ENCODE results near the gene TCTN2. TPM values are rescaled to one million over a fixed set of nuclear protein-coding genes. Genes with fewer than 3 reads are reported as not detected.

TCTN2 gene
- total and polyA plus RNA-seq, 9 of the 15 experiments (the other 6 are each of a cell fraction or from before 2014, with no cell fraction given): 0.58 to 5.5 (median 3.6) TPM

DNA sequence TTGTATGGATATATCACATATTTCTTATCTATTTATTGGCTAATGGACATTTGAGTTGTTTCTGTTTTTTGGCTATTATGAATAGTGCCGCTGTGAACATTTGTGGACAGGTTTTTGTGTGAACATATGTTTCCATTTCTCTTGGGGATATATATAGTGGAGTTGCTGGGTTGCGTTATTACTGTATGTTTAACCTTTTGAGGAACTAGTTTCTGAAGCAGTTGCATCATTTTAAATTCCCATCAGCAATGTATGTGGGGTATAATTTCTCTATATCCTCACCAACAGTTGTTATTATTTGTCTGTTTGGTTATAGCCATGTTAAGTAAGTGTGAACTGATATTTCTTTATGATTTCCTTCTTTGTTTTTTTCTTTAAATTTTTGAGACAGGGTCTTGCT is 10.7 kb downstream of the TCTN2 start (continued):
- TF ChIP-seq, protein P1, sequence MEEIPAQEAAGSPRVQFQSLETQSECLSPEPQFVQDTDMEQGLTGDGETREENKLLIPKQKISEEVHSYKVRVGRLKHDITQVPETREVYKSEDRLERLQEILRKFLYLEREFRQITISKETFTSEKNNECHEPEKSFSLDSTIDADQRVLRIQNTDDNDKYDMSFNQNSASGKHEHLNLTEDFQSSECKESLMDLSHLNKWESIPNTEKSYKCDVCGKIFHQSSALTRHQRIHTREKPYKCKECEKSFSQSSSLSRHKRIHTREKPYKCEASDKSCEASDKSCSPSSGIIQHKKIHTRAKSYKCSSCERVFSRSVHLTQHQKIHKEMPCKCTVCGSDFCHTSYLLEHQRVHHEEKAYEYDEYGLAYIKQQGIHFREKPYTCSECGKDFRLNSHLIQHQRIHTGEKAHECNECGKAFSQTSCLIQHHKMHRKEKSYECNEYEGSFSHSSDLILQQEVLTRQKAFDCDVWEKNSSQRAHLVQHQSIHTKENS (CRISPR knock-in tag; IDR thresholded peaks at IDR 0.05): no peak
- TF ChIP-seq, protein P2, sequence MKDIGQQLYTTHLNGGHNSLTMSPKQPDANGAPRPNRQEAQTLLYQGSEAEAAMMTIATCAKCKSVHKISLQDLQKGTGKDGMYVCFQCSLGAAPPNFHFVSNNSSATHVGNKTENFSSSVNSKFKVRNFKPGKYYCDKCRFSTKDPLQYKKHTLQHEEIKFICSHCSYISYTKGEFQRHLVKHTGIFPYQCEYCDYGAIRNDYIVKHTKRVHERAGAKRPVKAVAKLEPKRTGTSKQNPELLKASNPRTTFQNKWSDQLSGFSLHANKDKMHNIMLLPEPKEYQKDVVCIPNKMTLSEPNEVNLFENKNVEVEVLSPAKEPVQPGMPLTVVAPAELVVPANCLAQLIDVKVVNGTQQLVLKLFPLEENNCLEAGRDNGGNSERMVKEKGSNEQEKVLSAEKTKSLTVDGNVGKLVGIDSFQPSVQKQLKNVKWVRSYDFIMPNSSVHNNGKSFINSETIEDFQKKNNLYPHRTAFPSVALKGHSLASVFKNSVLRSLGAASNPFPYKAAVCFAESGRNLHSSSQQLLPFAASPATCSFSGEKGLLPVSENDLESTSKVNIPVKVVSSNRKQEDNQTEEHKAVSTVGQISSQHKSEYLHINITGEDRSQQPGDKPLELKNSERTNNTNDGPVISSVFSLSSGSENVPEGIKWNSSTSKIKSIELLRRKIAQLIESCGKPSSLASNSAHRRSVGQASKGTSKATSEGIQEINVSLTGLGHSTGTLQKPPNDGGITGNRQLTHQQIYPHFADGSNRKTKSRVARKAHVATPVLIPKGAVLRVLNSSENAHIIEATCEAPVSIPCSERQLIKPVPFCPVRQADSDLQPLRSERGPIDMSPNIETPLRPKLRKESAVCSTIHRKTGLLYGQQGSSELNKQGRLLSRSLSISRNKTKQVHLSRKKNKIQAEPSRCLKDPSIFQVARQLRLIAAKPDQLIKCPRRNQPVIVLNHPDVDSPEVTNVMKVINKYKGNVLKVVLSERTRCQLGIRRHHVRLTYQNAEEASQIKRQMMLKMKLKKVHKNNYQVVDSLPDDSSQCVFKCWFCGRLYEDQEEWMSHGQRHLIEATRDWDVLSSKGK (CRISPR knock-in tag; IDR thresholded peaks at IDR 0.05): no peak
- TF ChIP-seq ILF3 (IDR thresholded peaks at IDR 0.05; ENCODE audit: borderline replicate concordance): no peak
- TF ChIP-seq TBL1XR1 (IDR thresholded peaks at IDR 0.05; ENCODE audit: low read length in 2 of 2): no peak
- TF ChIP-seq ZNF316 (IDR thresholded peaks at IDR 0.05): no peak
- no peak for TF ChIP-seq HCFC1 (IDR thresholded peaks at IDR 0.05; ENCODE audit: low read depth, low read length)
- TF ChIP-seq SPI1 (IDR thresholded peaks at IDR 0.05; ENCODE audit: borderline replicate concordance, low read depth, low read length): no peak
- no peak for TF ChIP-seq SETDB1 (IDR thresholded peaks at IDR 0.05; ENCODE audit: low read length)

Data from K562 (cell line).